Esophagus (tissue), 2 donors: ENCODE results near the gene ATP13A4. TPM values are rescaled to one million over a fixed set of nuclear protein-coding genes. Genes with fewer than 3 reads are reported as not detected.

Experiments used
- H3K27ac ChIP-seq, 2 donors: one replicate each; pipeline ENCODE4 v1.5.1; 2013; ENCODE audit warnings: low read depth in 2 of 2, mild to moderate bottlenecking in 2 of 2, inconsistent platforms in 1 of 2, low read length in 1 of 2, moderate library complexity in 1 of 2
- H3K27me3 ChIP-seq, 2 donors: one replicate each; pipeline ENCODE4 v1.6.1; 2013; ENCODE audit warnings: low read length in 2 of 2, control low read depth in 1 of 2, mild to moderate bottlenecking in 1 of 2; ENCODE audit not compliant: insufficient read depth in 2 of 2, control insufficient read depth in 1 of 2
- H3K36me3 ChIP-seq, 2 donors: one replicate each; pipeline ENCODE4 v1.6.1; 2013; ENCODE audit warnings: low read length in 1 of 2; ENCODE audit not compliant: control insufficient read depth in 2 of 2, insufficient read depth in 2 of 2
- H3K4me1 ChIP-seq, 2 donors: one replicate each; pipeline ENCODE4 v1.6.1; 2013; ENCODE audit warnings: low read length in 1 of 2; ENCODE audit not compliant: control insufficient read depth in 2 of 2, insufficient read depth in 2 of 2
- H3K4me3 ChIP-seq, 2 donors: one replicate each; pipeline ENCODE4 v1.5.1; 2013; ENCODE audit warnings: low read length in 2 of 2, mild to moderate bottlenecking in 2 of 2, low read depth in 1 of 2, moderate library complexity in 1 of 2
- H3K9me3 ChIP-seq, 2 donors: one replicate each; pipeline ENCODE4 v1.6.1; 2013; ENCODE audit warnings: mild to moderate bottlenecking in 2 of 2, low read depth in 1 of 2, low read length in 1 of 2, moderate library complexity in 1 of 2; ENCODE audit not compliant: control insufficient read depth in 2 of 2, insufficient read depth in 1 of 2
- WGBS, 2 donors: extraction: QIAGEN DNeasy Blood & Tissue Kit; methylation state at CpG; one replicate each; pipeline ENCODE4 v1.1.7; 2013; 5-methylcytosine and 5-hydroxymethylcytosine counted together
- polyA plus RNA-seq, 2 donors: library from polyadenylated mRNA; stranded (reverse); fragments of 200-250 nt; gene quantifications; one replicate each; pipeline ENCODE4 v1.2.3, GENCODE V29; 2013
- donor health status: healthy with polysubstance abuse.
- donor health status: Bipolar disorder and iron deficiency.

ATP13A4 gene
- polyA plus RNA-seq, 2 donors: 24.9 to 28.4 TPM

DNA sequence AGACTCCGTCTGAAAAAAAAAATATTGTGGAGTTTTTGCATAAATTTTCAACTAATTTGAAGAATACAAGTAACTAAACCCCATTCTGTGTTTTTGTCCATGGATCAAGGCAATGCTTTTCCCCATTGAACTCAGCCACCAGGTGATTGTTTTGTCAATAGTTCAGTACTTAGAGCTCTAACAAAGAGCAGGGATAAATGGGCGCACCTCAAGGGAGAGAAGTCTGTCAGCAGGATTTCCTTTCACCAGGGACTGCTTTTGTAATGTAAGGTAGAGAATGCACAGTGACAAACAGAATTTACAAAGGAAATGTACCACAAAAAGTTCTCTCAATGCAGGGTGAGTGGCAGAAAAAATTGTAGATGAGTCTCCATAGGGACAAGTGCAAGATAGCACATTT, 165.4 kb downstream of the ATP13A4 start:
- Histone ChIP-seq H3K4me3 (no peak overlapping the region), H3K27me3 (no peaks in the 10 kb centered on the region), H3K4me1 (peaks cover 0 to 7% of the 10 kb centered on the region in 2 donors), H3K36me3 (no peaks in the 10 kb centered on the region), H3K27ac (no peak overlapping the region), H3K9me3 (no peaks in the 10 kb centered on the region)
- 67 to 77% methylated on average over 2 of the region's 2 CpGs for WGBS, 2 donors

DNA sequence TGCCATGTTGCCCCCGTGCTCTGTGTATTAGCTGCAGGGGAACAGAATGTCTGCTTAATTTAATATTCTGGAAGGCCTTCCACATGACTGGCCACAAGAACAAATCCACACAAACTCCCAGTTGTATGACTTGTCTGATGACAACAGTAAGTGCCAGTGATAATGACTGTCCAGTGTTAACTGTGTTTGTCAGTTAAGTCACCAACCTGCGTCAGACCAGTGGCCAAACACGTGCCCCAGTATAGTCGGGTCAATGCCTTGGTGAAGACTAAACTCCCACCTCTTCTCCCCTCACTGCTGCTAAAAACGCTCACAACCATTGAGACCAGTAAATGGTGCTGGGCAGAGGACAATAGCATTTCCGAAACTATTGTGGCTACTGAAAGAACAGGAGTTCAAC, 166.3 kb downstream of the ATP13A4 start:
- Histone ChIP-seq H3K4me3 (no peak overlapping the region), H3K36me3 (no peaks in the 10 kb centered on the region), H3K4me1 (peaks cover 0 to 7% of the 10 kb centered on the region in 2 donors), H3K27ac (no peak overlapping the region), H3K9me3 (no peaks in the 10 kb centered on the region), H3K27me3 (no peaks in the 10 kb centered on the region)
- WGBS, 2 donors: 87 to 88% methylated on average over 6 of the region's 6 CpGs

DNA sequence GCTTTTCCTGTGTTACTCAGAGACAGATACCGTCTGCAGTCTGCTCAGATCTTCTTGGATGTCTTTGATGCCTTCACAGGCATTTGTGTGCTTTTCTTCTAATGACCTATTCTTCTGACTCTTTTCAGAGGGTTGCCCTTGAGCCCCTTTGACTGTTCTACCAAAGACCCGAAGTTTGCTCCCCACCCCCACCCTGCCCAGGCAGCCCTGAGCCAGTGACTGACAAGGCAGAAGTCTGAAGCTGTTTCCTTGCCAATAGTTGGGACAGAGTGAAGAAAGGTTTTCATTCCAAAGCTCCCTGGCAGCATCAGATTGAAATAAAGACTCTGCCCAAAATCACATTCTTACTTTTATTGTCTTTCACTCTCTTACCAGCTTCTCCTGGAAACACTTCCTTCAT, 167.1 kb downstream of the ATP13A4 start:
- H3K36me3 ChIP-seq: no peaks in the 10 kb centered on the region
- peaks cover 0 to 1% of the 10 kb centered on the region in 2 donors for H3K9me3 ChIP-seq
- WGBS, 2 donors: 48 to 49% methylated on average over 2 of the region's 2 CpGs
- H3K27me3 ChIP-seq: no peaks in the 10 kb centered on the region
- H3K4me1 ChIP-seq: peaks cover 0 to 7% of the 10 kb centered on the region in 2 donors
- no peak overlapping the region for H3K27ac ChIP-seq
- no peak overlapping the region for H3K4me3 ChIP-seq

DNA sequence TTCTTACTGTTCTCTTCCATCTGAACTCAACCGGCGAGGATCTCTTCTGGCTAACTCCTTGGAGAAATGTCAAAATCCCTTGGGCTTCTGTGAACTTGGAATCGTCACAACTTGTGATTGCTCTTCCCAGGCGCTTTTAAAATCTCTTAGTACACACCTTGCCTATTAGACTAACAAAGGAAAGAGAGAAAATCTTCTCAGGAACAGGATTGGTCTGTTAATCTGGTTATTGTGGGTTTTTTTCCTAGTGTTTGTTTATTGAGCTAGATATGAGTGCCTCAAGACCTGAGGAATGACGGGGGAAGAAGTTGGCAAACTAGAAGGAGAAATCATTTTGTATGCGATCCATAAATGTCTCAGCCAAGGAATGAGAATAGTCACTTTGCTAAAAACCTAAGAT, 176.0 kb downstream of the ATP13A4 start, which contains the start of gene ATP13A5:
Gene ATP13A5, minus strand, starts transcription at position 48 of the 400 bp plus-strand sequence. Its CDS starts 28 bp downstream, at position 20.
- H3K4me3 ChIP-seq: no peak within 1 kb of the TSS
- H3K27me3 ChIP-seq: no peaks in the 10 kb centered on the region
- 41 to 45% methylated on average over 6 of the region's 6 CpGs for WGBS, 2 donors
- H3K4me1 ChIP-seq: no peaks in the 10 kb centered on the region
- H3K27ac ChIP-seq: no peak within 1 kb of the TSS
- H3K9me3 ChIP-seq: peaks cover 0 to 3% of the 10 kb centered on the region in 2 donors
- H3K36me3 ChIP-seq: no peaks in the 10 kb centered on the region

DNA sequence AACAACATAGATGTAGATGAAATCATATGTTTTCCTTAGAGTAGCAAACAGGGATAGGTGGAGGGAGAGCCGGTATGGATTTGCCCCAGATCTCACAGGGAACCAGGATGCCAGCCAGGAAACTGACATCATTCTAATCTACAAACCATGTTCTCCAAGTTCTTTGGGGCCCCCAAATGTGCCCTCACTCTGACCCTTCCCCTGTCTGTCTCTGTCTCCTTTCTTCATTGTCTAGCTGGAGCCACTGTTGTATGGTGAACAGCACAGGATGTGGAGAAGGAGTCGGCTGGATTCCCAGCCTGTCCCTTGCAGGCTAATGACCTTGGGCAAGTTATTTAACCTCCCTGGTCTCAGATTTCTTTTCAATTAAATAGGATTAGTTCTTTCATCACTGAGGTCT, 177.1 kb downstream of the ATP13A4 start:
- peaks cover 0 to 1% of the 10 kb centered on the region in 2 donors for H3K9me3 ChIP-seq
- WGBS, 2 donors: 43 to 55% methylated on average over 2 of the region's 2 CpGs
- no peak overlapping the region for H3K4me3 ChIP-seq
- no peak overlapping the region for H3K27ac ChIP-seq
- no peaks in the 10 kb centered on the region for H3K27me3 ChIP-seq
- H3K4me1 ChIP-seq: no peaks in the 10 kb centered on the region
- no peaks in the 10 kb centered on the region for H3K36me3 ChIP-seq

DNA sequence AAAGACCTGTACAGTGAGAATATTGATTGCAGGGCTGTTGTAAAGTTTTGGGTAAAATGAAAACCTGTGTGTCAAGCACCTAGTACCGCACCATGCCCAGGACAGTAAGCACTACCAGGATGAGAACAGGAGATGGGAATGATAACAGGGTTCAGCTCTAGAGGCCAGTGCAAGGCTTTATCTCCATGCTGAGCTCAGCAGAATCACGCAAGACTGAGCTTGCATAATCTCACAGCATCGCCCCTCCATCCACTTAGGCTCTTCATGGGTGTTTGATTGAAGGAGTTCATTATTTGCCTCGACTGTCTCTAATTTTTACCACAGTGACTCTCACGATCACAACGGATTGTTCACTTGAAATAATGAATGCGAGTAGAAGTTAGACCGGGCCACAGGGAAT, 179.1 kb downstream of the ATP13A4 start:
- no peak overlapping the region for H3K27ac ChIP-seq
- H3K4me3 ChIP-seq: no peak overlapping the region
- no peaks in the 10 kb centered on the region for H3K4me1 ChIP-seq
- WGBS, 2 donors: 86 to 89% methylated on average over 8 of the region's 8 CpGs
- no peaks in the 10 kb centered on the region for H3K36me3 ChIP-seq
- H3K9me3 ChIP-seq: no peaks in the 10 kb centered on the region
- H3K27me3 ChIP-seq: no peaks in the 10 kb centered on the region

DNA sequence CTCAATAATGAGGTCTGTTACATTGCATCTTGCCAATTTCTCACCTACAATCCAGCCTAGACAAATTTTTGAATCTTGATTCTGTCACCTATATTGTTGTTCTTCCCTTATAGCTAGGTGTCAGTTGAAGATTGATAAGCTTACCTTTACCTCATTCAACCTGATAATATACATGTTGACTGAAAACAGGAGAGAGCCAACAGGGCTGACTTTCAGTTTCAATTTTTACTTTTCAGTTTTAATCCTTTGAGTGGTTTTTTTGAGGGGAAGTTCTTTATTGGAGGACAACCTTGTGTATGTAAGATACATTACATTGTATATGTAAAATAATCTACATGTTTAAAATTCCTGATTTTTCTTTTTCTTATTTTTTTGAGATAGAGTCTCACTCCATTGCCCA, 181.9 kb downstream of the ATP13A4 start:
- H3K27me3 ChIP-seq: no peaks in the 10 kb centered on the region
- no peak overlapping the region for H3K4me3 ChIP-seq
- H3K4me1 ChIP-seq: no peaks in the 10 kb centered on the region
- no peaks in the 10 kb centered on the region for H3K9me3 ChIP-seq
- H3K27ac ChIP-seq: no peak overlapping the region
- no peaks in the 10 kb centered on the region for H3K36me3 ChIP-seq

DNA sequence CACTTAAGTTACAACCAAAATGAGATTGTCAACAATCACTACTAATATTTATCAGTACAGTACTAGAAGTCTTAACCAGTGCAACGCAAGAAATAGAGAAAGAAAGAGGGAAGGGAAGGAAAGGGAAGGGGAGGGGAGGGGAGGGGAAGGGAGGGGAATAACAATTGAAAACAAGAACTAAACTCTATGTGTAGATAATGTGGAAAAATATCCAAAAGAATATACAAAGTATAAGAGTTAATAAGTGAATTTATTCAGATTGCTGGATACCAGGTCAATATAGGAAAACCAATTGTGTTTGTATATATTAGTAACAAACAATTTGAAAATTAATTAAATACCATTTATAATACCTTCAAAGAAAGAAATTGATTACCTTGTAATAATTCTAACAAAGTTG, 186.8 kb downstream of the ATP13A4 start:
- no peaks in the 10 kb centered on the region for H3K4me1 ChIP-seq
- H3K27ac ChIP-seq: no peak overlapping the region
- WGBS, 2 donors: 60 to 64% methylated on average over 1 of the region's 1 CpG
- no peaks in the 10 kb centered on the region for H3K27me3 ChIP-seq
- no peaks in the 10 kb centered on the region for H3K36me3 ChIP-seq
- H3K4me3 ChIP-seq: no peak overlapping the region
- H3K9me3 ChIP-seq: no peaks in the 10 kb centered on the region

DNA sequence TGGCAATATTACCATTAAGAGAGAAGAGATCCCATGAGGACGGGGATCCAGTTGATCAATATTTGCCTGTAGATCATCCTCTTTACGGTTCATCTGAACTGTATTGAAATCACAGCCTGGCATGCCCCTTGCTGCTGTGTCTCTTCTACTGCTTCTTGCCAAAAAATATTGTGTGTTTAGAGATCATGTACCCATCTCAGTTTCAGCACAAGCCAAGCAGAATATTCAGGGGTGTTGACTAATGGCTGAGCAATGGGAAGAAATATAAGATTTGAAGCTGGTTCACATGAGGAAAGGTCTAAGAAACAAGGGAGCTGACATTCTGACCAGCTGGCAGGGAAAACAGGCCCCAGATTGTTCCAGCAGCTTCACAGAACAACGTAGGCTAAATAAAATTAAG, 197.4 kb downstream of the ATP13A4 start:
- Histone ChIP-seq H3K36me3 (no peaks in the 10 kb centered on the region), H3K27me3 (peaks cover 0 to 2% of the 10 kb centered on the region in 2 donors), H3K27ac (no peak overlapping the region), H3K4me1 (no peaks in the 10 kb centered on the region), H3K4me3 (no peak overlapping the region), H3K9me3 (no peaks in the 10 kb centered on the region)
- 74% methylated on average over 3 of the region's 3 CpGs for WGBS, 2 donors

DNA sequence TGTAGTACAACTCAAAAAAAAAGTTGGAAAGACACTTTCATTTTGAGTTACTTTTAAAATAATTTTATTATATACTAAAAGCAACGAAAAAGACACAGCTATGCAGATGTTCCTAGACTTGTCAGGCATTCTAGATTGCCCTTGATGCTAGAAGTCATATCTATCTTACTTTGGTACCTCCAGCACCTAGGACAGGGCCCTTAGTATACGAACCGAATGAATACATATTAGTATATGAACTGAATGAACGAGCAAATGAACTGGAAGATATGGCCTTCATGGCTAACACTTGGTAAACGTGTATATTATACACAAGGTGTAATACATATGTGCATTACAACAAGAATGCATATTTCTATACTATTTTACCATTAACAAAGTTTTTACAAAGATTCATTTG, 200.3 kb downstream of the ATP13A4 start:
- H3K4me1 ChIP-seq: no peaks in the 10 kb centered on the region
- no peaks in the 10 kb centered on the region for H3K36me3 ChIP-seq
- no peak overlapping the region for H3K27ac ChIP-seq
- no peak overlapping the region for H3K4me3 ChIP-seq
- no peaks in the 10 kb centered on the region for H3K9me3 ChIP-seq
- 62 to 67% methylated on average over 5 of the region's 5 CpGs for WGBS, 2 donors
- no peaks in the 10 kb centered on the region for H3K27me3 ChIP-seq
